Hematopoietic multipotent progenitor cell treated with erythropoietin and hydrocortisone succinate and interleukin-3 and kit ligand, for 8 days (in vitro differentiated cells): ENCODE results near the gene AP3D1.
"Not testable (repeated sequence)": the region's sequence is repeated elsewhere in the genome, so short reads cannot be mapped to it uniquely, and the experiment has no call there.

Experiments used
- DNase-seq: peaks from one replicate; pipeline ENCODE4 v3.0.0-alpha.2; 2015

AP3D1 gene

DNA sequence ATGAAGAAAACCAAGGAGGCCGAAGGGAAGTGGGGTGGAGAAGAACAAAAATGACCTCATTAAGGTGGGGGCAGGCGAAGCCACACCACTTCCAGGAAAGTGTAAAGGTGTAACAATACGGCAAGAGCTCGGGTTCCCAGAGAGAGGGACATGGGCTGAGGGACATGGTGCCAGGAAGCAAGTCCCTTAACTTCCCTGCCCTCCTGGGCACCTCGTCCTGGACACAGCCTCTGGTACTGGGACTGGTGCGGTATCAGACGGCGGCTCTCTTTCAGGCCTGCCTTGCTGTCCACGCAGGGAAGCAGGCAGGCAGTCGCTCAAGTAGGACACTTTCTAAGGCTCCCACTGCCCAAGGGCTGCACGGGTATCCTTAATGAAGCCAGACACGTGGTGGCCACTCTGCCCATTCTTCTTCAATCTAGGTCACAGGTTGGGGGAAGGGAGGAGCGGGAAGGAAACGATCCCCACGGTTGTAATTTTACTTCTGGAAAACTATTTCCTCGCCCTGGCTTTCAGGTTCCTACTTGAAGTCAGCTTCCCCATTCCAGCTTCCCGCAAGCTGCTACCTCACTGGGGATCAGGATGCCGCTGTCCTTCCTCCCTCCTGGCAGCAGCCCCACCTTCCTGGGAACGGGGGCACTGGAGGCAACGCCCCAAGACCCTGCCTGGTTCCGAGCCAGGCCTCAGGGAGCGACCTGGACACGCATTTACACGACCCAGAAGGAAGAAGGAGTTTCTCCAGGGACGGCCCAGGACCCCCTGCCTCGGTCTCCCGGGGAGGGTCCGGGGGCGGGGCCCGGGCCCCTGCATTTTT is 1.2 kb downstream of the AP3D1 start:
- DNase-seq, result no peak

DNA sequence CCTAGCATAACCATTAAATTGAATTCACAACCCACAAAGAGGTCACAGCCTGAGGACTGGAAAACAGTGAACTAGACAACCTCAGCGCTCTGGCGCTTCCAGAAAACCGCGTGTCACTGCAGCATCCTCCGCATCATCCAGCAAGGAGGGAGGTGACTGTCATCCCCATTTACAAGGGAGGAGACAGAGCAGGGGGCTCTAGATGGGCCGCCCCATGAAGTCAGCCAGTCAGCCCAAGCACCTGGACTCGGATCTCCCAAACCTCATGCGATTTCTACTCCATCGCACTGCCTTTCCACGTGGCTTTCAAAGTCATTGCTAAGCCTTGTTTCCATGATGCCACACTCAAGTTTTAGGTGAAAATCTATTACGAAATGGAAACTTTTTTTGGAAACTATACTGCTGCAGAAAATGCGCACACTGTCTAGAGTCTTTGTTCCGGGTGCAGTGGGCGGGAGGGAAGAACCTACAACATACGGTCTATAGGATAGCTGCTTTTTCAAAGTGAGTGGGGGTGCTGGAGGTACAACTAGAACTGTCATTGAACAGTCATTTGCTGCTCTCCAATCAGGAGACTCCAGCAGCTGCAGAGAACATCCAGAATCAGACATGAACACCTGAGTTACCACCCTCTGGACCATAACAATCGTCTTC is 2.8 kb downstream of the AP3D1 start:
- no peak for DNase-seq

DNA sequence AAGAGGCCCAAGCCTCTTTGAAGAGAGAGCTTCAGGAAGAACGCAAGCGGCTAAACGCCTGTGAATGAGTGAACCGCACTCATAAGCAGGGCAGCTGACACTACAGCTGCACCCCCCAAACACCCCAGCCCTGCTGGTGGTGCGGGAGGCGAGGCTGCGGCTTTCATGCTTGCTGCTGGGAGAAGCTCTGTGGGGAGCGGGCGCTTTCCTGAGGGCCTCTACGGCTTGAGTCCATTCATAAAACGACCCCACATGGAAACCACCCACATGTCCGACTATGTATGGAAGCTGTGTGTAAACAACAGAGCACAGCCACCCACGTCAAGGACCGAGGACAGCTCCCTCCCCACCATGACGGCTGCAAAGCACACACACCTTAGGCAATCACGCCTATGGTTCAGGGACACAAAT is 5.5 kb downstream of the AP3D1 start:
- DNase-seq, result no peak

DNA sequence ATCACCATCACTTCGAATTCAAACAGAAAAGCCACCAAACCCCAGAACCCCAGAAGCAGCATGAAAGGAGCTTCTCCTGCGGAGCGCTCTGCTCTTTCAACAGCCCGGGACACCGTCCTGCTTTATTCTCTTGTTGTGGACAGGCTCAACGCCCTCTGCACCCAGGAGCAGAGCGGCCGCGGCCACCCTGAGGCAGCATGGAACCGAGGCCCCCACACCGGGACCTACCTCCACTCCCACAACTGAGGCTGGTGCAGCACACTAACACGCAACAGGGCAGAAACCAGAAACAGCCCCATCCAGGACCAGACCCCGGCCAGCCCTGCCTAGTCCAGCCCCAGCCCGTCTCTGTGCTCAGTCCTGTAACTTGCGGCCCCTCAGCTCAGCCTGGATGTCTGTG is 7.2 kb downstream of the AP3D1 start:
- DNase-seq, result no peak

DNA sequence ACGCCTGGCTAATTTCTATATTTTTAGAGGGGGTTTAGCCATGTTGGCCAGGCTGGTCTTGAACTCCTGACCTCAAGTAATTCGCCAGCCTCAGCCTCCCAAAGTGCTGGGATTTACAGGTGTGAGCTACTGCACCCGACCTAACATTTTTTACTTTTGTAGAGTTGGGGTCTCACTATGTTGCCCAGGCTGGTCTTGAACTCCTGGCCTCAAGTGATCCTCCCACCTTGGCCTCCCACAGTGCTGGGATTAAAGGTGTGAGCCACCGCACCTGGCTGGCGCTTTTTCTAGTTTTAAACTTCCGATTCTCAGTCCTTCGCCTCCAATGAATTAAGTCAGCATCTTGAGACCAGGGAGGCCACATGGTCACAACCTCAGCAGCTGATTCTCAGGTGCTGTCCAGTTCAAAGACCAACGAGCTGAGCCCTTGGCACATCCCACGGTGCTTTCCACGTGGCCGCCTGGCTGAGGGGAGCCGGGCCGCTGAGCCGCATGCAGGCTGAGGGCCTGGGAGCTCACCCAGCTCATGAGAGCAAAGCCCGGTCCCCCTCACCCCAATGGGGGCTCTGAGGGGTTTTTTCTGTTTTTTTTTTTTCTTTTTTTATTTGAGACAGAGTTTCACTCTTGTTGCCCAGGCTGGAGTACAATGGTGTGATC is 9.1 kb downstream of the AP3D1 start:
- no peak for DNase-seq

DNA sequence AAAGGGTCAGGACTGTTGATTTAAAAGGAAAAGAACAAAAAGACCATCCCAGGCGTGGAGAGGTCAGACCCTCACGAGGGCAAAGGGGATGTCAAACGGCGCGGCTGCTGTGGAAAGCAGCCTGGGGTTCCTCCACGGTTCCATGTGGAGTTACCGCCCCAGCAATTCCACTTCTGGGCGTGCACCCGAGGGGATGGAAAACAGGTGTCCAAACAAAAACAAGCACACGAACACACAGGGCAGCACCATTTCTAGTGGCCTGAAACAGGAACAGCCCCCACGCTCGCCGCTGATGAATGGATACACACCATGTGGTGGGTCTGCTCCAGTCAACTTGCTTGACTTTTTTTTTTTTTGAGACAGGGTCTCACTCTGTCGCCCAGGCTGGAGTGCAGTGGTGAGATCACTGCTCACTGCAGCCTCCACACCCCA is 11.2 kb downstream of the AP3D1 start:
- no peak for DNase-seq

DNA sequence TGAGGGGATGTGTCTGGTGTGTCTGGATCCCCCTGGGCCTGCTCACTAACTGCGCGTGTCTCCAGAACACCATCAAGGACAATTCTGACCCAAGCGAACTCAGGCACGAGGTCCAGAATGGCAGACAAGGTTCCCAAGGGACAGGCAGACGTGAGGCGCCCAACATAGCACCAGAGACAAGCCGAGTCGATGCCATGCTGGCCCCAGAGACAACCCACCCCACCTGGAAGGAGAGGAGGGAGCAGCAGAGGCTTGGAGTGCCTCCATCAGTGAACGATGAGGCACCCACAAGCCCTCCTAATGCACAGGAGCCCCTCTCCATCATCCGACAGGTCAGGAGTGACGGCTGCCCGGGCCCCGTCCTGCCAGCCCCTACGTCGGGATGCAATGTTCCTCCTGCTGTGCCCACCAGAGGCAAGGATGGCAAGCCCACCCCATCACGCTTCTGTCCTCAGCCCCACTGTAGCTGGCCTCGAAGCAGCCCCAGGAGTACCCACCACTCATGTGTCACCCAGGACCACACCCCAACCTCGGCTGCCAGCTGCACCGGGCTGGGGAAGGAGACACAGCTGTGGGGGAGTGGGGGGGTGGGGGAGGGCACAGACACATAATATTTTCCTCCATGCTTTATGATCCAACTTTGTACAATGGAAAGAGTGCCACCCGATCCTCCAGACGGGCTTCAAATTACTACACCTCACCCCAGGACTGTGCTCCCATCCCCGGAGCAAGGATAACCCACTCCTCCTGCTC is 11.8 kb downstream of the AP3D1 start:
- DNase-seq, result no peak

DNA sequence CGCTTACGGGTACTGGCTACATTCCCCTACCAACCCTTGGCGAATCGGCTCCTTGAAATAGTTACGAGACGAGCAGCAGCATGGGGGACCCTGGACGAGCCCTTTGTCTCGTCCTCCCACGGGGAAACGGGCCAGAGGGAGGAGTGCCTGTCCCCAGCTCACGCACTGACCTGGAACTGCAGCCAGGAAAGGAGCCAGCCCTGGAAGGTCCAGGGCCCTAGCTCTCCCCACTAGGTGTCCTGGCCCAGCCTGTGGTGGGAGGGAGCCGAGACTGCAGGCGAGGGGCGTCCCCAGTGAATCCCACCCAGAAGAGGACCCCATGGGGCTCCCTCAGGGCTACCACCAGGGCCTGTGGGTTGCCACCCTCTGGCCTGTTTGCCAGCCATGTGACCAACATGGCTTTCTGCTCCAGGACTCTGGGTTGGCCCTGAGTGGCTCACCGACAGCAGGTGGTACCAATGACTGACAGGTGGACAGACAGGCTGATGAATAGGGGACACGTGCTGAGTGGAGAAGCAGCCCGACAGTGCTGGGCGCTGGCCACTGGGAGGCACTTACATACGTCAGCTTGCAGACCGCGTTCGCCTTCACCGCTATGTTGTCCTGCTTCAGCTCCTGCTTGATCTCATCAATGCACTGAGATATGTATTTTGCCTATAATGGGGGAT is 13.2 kb downstream of the AP3D1 start:
- DNase-seq, result no peak

DNA sequence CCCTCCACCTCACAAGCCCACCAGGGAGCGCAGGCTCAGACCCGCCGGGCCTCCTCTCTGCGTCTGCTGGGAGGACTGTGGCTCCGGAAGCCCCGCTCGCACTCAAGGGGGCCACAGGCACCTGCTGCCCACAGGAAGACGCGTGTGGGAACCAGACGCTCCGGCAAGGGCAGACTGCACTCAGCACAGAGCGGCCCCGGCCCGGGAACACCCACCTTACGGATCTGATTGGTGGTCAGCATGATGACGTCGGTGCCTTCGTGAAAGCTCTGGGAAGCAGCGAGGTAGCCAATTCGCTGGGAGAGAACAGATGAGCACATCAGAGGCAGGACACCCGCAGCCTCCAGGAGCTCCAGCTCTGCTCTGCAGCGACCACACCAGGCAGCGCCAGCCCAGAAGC is 14.6 kb downstream of the AP3D1 start:
- DNase-seq, result no peak

DNA sequence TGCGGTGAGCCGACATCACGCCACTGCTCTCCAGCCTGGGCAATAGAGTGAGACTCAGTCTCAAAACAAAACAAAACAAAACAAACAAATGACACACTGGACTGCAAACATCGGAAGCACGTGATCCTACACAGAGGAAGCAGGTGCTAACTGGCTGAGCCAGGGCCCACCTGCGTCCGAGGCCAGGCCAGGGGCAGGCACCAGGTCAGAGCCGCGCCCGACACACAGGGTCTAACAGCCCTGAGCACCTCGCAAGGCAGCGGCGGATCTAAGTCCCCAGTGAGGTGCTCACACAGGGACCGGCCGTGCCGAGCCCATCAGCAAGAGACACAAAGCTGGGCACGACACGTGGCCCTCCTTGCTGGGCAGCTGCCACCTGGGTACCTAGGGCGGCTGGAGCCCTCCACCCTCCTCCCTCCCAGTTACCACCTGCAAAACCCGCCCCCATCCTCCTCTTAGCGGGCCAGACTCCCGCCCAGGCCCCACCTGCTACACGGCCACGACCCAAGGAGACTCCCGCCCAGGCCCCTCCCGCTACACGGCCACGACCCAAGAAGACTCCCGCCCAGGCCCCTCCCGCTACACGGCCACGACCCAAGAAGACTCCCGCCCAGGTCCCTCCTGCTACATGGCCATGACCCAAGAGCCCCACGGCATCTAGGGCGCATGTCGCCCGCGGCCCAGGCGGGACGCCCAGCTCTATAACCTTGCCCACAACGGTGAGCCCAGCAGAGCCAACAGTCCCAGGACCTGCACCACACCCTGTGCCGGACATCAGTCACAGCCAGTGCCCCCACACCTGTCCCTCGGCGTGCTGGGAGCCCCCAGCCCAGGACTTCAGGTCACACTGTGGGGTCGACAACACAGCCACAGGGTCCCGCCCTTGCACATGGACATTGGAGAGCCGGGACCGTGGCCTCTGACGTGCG is 15.6 kb downstream of the AP3D1 start:
- no peak for DNase-seq

DNA sequence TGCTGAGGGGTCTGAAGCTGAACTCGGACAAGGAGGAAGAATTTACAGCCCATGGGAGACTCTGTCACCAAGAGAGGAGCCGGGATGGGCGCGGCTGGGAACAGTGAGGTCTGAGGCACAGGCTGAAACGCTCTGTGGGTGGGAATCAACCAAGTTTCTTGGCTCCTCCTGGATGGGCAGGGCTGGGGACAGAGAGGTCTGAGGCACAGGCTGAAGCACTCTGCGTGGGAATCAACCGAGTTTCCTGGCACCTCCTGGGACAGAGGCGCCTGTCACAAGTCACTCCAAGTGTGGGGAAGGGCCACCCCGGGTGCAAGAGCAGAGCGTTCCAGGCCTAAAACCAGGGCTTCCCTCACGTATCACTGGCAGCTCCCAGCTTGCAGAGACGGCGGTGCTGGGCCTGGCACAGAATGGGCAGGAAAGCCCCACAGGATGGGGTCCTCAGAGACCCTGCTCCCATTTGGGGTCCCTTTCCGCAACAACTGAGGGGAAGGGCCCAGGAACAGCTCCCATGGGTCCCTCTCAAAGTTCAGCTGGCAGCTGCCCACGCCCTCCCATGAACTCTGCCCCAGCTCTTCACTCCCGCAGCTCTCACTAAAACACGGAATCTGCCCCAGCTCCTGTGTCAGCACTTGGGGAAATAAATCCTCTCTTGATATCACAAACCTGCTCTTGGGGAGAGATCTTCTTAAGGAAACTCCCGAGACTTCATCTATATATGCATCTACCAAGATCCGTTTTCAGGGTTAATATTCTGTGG is 18.5 kb downstream of the AP3D1 start:
- no peak for DNase-seq

DNA sequence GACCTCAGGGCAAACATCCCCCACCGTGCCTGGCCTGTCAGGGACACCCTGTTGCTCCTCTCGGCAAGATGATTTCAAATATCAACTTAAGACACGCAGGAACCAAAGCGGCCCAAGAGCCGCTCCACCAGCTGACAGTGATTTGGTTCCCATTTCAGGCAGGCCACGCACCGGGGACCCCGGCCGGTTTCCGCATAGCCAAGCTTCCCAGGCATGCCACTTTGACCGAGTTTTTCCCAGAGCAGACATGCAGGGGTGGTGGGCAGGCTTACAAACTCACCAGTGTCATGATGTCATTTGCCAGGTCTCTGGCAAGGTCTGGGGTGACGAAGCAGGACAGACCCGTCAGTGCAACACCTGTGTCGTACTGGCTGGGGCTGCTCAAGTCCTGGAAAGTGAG is 19.2 kb downstream of the AP3D1 start:
- DNase-seq, result no peak

DNA sequence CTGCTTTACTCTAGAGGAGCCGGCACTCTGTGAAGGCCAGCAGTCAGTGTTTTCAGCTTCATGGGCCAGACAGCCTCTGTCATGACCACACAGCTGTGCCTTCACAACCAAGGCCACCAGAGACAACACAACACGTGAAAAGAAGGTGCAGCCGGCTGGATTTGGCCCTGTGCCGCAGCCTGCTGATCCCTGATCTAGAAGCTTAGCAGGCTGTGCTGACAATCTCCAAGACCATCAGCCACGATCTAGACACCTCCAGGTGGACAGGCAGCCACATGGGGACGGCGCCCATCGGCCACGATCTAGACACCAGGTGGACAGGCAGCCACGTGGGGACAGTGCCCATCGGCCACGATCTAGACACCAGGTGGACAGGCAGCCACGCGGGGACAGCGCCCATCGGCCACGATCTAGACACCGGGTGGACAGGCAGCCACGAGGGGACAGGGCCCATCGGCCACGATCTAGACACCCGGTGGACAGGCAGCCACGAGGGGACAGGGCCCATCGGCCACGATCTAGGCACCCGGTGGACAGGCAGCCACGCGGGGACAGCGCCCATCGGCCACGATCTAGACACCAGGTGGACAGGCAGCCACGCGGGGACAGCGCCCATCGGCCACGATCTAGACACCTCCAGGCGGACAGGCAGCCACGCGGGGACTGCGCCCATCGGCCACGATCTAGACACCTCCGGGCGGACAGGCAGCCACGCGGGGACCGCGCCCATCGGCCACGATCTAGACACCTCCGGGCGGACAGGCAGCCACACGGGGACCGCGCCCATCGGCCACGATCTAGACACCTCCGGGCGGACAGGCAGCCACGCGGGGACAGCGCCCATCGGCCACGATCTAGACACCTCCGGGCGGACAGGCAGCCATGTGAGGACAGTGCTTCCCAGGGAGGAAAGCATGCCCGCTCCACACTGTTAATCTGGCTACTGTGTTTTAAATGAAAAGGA is 20.1 kb downstream of the AP3D1 start:
- DNase-seq, result not testable (repeated sequence)

DNA sequence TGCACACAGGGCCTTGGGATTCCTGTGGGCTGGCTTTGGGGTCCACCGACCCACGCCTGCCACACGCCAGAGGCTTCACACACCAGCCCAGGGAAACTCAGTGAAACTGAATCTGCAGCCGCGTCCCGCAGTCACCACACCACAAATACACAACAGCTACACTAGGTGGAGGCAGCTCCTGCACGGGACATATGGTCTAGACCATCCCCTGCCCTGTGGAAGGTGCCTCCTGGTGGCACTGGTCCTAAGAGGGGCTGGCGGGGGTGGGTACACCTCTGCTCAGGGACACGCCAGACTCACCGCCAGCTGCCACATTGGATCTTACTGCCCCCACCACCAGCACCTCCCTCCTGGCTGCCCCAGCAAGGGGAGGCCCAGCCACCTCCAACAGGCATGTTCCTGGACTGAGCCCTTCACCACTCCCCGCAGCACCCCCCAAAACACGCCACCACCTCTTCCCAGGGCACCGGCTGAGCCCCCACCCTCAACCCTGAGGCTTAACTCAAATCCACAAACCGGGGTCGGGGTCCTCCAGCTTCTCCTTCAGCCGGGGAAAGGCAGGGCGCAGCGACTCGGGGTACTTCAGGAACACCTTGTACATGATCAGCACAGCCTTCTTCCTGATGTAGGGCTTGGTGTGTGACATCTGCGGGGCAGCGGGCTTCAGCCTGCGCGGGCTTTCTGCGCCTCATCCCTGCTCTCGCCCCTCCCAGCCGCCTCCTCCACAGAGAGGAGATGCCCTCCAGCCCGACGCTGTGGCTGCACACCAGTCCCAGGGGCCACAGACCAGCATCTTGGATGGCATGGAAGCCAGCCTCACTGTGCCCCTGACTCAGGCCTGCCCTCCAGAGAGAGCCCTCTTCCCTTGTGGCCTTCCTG is 21.2 kb downstream of the AP3D1 start:
- no peak for DNase-seq

DNA sequence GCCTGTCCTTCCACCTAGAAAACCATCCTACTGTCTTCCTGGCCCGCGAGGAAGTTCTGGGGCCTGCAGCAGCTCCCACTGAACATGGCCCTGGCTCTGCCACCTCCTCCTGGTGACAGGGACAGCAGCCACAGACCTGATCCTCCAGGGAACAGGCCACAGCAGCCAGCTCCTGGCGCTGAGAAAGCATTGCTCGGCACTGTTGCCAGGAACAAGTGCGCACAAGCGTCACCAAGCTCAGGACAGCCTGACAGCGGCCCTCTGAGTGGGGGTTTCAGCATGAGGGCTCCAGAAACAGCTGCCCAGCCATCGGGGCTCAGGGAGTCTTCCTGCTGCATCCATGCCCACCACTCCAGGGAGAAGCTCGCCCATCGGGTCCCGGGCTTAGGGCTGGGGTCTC is 21.9 kb downstream of the AP3D1 start:
- no peak for DNase-seq

DNA sequence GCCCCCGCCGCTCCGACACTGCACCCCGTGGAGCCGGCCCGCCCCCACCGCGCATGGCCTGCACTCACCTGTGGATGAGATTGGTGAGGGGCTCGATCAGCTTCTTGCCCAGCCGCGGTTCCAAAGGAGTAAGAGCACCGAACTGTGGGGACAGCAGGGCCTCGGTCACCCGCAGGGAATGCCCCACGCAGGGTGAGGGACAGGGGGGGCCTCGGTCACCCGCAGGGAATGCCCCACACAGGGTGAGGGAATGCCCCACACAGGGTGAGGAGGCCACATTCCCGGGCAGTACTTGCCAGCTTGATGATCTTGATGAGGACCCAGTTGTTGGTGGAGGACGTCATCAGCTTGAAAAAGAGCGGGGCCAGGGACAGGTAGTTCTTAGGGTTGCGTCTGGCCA is 22.3 kb downstream of the AP3D1 start:
- no peak for DNase-seq

DNA sequence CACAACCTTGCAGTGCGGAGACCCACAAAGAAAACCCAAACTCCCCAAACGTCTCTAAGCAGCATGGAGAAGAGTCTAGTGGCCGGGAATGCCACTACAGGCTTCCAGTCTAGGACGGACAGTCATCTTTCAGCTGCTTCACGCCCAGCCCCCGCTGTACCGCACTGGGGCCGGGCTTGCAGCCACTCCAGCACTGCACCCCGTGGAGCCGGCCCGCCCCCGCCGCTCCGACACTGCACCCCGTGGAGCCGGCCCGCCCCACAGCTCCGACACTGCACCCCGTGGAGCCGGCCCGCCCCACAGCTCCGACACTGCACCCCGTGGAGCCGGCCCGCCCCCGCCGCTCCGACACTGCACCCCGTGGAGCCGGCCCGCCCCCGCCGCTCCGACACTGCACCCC is 23.1 kb downstream of the AP3D1 start:
- not testable (repeated sequence) for DNase-seq

DNA sequence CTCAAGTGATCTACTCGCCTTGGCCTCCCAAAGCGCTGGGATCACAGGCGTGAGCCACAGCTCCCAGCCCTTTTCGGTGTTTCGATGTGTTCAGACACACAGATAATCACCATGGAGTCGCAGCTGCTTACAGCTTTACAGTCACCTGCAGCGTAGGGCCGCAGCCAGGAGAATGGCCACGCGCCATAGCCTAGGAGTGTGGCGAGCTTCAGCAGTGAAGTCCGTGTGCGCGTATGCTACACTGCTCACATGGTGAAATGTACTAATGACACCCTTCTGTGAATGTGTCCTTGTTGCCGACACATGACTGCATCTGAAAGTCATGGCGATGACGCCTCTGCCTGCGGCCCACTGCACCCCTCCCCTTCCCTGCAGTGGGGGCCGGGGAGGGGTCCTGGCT is 23.6 kb downstream of the AP3D1 start:
- no peak for DNase-seq
